ENCODE data around the gene ARFGEF3. TPM values are rescaled to one million over a fixed set of nuclear protein-coding genes. Genes with fewer than 3 reads are reported as not detected.

Gene ARFGEF3
- total RNA-seq, 2 experiments from 2014 or later: 0.07 to 0.15 TPM

DNA sequence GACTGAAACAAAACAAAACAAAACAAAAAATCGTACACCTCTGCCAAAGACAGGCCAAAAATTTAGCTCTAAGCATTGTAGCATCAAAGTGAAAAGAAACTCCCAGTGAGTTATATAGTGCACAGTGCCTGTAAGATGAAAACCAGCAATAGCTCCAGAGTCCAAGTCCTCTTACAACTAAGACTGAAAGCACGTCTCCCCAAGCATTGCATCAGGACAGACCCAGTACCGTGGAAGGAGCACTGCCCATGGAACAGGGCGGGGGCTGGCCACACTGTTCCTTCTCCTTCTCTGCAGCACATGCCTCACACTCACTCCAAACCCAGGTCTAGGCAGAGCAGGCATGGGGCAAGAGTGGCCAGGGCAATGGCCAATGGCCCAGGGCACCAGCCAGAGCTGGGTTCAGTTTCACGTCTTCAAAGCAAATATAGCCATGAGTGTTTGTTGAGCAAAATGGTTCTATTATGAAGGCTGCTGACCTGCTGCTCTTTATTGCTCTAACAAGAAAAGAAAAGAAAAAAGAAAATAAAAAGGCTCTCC is 128.8 kb downstream of the ARFGEF3 start:
- no peak overlapping the region for H3K4me3 Mint-ChIP-seq
- H3K4me1 Mint-ChIP-seq: no peaks in the 10 kb centered on the region
- H3K9me3 Mint-ChIP-seq (ENCODE audit: low read depth): no peaks in the 10 kb centered on the region
- no peaks in the 10 kb centered on the region for H3K36me3 Mint-ChIP-seq
- H3K27me3 Mint-ChIP-seq: no peaks in the 10 kb centered on the region
- no peak for ATAC-seq
- no peak overlapping the region for H3K27ac Mint-ChIP-seq
- CTCF ChIA-PET: interaction anchor here (1.1 kb wide), 1 partner anchor 175 kb away, joined by 9 read pairs; no protein-coding TSS in a partner anchor
- DNase-seq: no peak

DNA sequence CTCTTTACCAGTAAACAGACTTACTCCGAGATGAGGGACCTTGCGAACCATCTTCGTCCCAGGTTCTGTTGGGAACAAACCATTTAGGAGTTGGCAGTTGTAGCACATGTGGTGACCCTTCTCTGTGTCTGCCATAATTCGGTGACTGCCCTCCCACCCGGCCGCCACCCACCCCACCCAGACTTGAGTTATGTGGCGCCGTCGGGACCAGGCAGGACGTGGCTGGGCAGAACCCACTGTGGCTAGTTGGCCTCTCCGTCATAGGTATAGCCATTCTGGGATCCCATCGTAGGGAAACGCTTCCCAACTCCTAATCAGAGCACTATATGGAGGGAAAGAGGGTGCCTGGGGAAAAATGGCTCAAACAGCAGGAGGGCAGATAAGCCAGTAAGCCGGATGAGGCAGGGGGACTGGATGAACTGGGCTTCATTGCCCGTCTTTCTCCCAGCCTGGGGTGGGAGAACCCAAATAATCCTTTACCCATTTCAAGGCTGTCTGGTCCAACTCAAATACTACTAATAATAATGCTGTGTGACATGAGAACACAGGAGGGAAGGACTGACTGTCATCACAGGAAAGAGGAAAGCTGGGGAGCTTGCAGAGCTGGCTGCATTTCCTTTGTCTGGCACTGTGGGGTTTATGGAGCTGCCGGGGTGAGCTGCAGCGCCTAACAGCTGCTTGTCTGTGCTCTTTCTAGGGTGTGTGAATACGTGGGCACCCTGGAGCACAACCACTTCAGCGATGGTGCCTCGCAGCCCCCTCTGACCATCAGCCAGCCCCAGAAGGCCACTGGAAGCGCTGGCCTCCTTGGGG is 129.5 kb downstream of the ARFGEF3 start:
- no peaks in the 10 kb centered on the region for H3K27me3 Mint-ChIP-seq
- H3K4me1 Mint-ChIP-seq: no peaks in the 10 kb centered on the region
- H3K9me3 Mint-ChIP-seq (ENCODE audit: low read depth): no peaks in the 10 kb centered on the region
- CTCF ChIA-PET: interaction anchor here (1.1 kb wide), 1 partner anchor 175 kb away, joined by 9 read pairs; no protein-coding TSS in a partner anchor
- H3K36me3 Mint-ChIP-seq: no peaks in the 10 kb centered on the region
- DNase-seq (no peak), ATAC-seq (no peak)
- no peak overlapping the region for H3K4me3 Mint-ChIP-seq
- H3K27ac Mint-ChIP-seq: no peak overlapping the region

DNA sequence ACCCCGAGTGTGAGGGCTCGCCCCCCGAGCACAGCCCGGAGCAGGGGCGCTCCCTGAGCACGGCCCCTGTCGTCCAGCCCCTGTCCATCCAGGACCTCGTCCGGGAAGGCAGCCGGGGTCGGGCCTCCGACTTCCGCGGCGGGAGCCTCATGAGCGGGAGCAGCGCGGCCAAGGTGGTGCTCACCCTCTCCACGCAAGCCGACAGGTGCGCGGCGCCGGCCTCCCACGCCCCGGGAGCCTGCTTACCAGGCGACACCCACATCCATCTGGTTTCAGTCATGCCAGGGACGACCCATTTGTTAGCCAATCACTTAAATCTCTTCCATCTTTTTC is 130.1 kb downstream of the ARFGEF3 start:
- Mint-ChIP-seq H3K27ac (no peak overlapping the region), H3K4me3 (no peak overlapping the region)
- no peak for ATAC-seq

DNA sequence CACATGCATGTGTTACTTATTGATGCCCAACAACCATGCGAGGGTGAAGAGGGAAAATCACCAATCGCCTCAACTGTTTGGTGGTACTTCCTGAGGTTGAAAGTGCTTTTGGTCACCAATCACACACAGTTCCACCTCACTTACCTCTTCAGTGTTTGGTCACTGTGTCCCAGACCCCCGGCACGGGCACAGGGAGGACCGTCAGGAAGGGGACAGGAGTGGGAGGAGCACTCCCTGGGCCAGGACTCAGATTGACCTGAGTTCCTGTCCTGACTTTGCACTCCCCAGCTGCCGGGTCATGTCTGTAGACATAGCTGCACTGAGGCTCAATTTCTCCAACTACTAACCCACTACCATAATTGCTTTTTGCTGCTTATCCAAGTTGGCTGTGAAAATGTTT is 130.7 kb downstream of the ARFGEF3 start:
- Mint-ChIP-seq H3K4me1 (no peaks in the 10 kb centered on the region), H3K27ac (no peak overlapping the region), H3K27me3 (no peaks in the 10 kb centered on the region), H3K4me3 (no peak overlapping the region), H3K9me3 (ENCODE audit: low read depth) (no peaks in the 10 kb centered on the region), H3K36me3 (no peaks in the 10 kb centered on the region)
- CTCF ChIA-PET: no interaction called here
- ATAC-seq (no peak), DNase-seq (no peak)

More for the DNA sequence above, 130.1 kb downstream of the ARFGEF3 start:
- Mint-ChIP-seq H3K4me1 (no peaks in the 10 kb centered on the region), H3K27me3 (no peaks in the 10 kb centered on the region), H3K36me3 (no peaks in the 10 kb centered on the region), H3K9me3 (ENCODE audit: low read depth) (no peaks in the 10 kb centered on the region)
- CTCF ChIA-PET: no interaction called here
- no peak for DNase-seq

DNA sequence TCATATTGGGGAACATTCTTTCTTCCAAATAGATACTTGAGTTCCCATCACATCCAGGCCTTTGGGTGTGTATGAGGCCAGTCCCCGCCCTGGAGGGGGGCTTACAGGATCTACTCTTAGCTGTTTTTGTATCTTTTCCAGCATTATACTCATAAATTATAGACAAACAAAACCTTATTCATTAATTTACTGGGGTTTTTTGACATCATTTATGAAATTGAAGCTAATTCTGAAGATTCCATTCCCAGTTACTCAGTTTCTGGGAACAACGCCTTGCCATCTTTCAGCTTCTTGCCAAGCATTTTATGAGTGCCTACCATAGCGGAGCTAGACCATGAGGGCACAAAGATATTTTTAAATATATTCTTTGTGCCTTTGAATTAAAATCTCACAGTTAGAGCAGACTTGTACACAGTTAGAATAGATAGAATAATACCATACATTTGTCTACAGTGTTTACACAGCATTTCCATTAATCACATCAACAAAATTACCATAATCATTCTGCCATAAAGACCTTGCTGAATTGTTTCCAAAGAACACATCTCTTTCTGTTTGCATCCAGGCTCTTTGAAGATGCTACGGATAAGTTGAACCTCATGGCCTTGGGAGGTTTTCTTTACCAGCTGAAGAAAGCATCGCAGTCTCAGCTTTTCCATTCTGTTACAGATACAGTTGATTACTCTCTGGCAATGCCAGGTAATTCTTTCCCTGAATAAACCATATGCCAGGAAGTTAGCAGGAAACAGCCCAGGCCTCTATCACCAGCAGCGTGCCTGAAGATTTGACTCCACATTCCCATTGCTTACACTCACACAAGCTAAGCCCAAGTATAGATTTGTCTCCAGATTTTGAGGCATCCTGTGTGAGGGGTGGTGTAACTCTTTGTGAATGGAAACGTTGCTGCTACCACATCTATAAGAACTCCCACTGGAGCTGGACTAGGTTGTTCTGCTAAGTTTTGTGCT is 132.0 kb downstream of the ARFGEF3 start:
- Mint-ChIP-seq H3K4me1 (no peaks in the 10 kb centered on the region), H3K4me3 (no peak overlapping the region), H3K36me3 (no peaks in the 10 kb centered on the region), H3K27ac (no peak overlapping the region), H3K9me3 (ENCODE audit: low read depth) (no peaks in the 10 kb centered on the region), H3K27me3 (peaks cover 4% of the 10 kb centered on the region)
- DNase-seq (no peak), ATAC-seq (no peak)
- CTCF ChIA-PET: no interaction called here

DNA sequence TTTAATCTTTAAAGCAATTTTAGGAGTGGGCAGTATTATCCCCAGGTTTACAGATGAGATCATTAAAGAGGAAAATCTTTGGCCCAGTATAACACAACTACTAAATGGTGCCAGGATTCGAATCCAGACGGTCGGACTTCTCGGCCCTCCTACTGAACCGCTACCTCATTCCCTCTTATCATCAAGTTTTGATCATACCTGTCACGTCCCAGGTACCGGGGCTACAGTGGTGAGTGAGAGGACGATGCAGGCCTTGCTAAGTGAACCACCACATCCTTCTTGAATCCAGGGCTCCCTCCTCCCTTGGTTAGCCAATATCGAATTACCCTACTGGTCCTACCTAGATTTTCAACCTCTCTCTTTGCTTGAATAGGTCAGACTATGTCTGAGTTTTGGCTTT is 134.6 kb downstream of the ARFGEF3 start:
- CTCF ChIA-PET: no interaction called here
- H3K27me3 Mint-ChIP-seq: peaks cover 17% of the 10 kb centered on the region
- no peaks in the 10 kb centered on the region for H3K9me3 Mint-ChIP-seq (ENCODE audit: low read depth)
- DNase-seq (no peak), ATAC-seq (no peak)
- H3K36me3 Mint-ChIP-seq: no peaks in the 10 kb centered on the region
- H3K4me1 Mint-ChIP-seq: no peaks in the 10 kb centered on the region
- no peak overlapping the region for H3K27ac Mint-ChIP-seq
- H3K4me3 Mint-ChIP-seq: no peak overlapping the region

DNA sequence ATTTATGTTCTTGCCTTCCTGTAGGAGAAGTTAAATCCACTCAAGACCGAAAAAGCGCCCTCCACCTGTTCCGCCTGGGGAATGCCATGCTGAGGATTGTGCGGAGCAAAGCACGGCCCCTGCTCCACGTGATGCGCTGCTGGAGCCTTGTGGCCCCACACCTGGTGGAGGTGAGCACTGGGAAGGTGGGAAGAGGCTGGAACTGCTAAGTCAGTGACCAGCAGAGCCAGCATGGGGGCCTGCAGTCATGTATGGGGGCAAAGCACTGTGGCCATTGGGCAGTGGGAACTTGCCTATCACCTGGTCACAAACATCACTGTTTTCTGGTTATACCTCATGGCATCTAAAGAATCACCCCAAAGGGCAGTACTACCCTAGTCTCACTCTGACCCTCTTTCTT is 135.0 kb downstream of the ARFGEF3 start:
- Mint-ChIP-seq H3K36me3 (no peaks in the 10 kb centered on the region), H3K27me3 (peaks cover 20% of the 10 kb centered on the region)

DNA sequence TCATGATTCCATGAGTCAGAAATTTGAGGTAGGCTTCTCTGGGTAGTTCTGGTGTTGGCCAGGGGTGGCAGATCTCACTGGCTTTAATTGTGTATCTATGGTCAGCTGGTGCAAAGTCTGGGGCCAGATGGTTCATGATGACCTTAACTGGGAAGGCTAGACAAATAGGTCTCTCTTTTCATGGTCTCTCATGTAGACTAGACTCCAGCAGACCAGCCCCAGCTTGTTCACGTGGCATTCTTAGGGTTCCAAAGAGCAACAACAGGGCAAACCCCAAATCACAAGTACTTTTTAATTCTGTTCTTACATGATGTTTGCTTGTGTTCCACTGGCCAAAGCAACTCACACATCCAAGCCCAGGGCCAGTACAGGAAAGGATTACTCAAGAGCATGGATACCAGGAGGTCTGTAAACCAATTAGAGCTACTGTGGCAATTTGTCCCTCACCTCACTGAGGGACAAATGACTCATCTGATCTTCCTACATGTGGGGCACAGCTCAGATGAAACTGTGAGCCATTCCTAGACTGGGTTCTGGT is 136.1 kb downstream of the ARFGEF3 start:
- Mint-ChIP-seq H3K27ac (no peak overlapping the region), H3K27me3 (peaks cover 24% of the 10 kb centered on the region), H3K4me3 (no peak overlapping the region), H3K36me3 (no peaks in the 10 kb centered on the region), H3K4me1 (no peaks in the 10 kb centered on the region), H3K9me3 (ENCODE audit: low read depth) (no peaks in the 10 kb centered on the region)
- CTCF ChIA-PET: interaction anchor here (0.9 kb wide), 1 partner anchor 14 kb away, joined by 3 read pairs; no protein-coding TSS in a partner anchor
- ATAC-seq (no peak), DNase-seq (no peak)

More for the DNA sequence above, 135.0 kb downstream of the ARFGEF3 start:
- Mint-ChIP-seq H3K4me1 (no peaks in the 10 kb centered on the region), H3K9me3 (ENCODE audit: low read depth) (no peaks in the 10 kb centered on the region), H3K27ac (no peak overlapping the region), H3K4me3 (no peak overlapping the region)
- CTCF ChIA-PET: no interaction called here
- no peak for ATAC-seq
- no peak for DNase-seq

DNA sequence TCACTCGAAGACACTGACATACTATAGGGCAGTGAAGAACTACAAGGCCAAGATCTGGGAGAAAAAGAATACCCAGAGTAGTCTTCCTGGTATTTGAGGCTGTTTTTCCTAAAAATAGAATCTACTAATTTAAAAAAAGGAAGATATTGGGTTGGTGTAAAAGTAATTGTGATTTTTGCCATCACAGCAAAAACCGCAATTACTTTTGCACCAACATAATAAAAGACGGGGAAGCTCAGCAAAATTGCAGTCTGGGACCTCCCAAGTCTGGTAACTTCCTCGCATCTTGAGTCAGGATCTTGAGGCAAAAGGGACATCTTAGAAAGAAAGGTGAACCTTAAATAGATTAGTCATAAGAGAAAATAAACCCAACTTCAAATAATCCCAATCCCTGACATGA is 138.7 kb downstream of the ARFGEF3 start:
- peaks cover 31% of the 10 kb centered on the region for H3K27me3 Mint-ChIP-seq
- no peak for ATAC-seq
- no peaks in the 10 kb centered on the region for H3K4me1 Mint-ChIP-seq
- no peak overlapping the region for H3K27ac Mint-ChIP-seq
- H3K9me3 Mint-ChIP-seq (ENCODE audit: low read depth): no peaks in the 10 kb centered on the region
- CTCF ChIA-PET: no interaction called here
- DNase-seq: no peak
- no peak overlapping the region for H3K4me3 Mint-ChIP-seq
- H3K36me3 Mint-ChIP-seq: no peaks in the 10 kb centered on the region

DNA sequence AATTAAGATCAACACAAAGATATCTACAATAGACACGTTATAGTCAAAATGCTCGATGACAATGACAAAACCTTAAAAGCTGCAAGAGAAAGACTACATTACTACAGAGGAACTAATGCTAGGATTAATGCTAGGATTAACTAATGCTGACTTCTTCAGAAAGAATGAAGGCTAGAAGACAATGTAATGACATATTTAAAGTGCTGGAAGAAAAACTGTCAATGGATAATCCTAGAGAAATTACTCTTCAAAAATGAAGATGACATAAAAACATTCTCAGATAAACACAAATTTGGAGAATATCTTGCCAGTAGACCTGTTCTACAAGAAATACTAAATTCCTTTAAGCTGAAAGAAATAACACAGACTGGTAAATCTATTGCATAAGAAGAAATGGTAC is 140.8 kb downstream of the ARFGEF3 start:
- CTCF ChIA-PET: interaction anchor here (1.7 kb wide), 1 partner anchor 42 kb away, joined by 3 read pairs; no protein-coding TSS in a partner anchor
- Mint-ChIP-seq H3K9me3 (ENCODE audit: low read depth) (no peaks in the 10 kb centered on the region), H3K27ac (no peak overlapping the region), H3K27me3 (peaks cover 31% of the 10 kb centered on the region), H3K36me3 (no peaks in the 10 kb centered on the region), H3K4me1 (no peaks in the 10 kb centered on the region), H3K4me3 (no peak overlapping the region)
- ATAC-seq (no peak), DNase-seq (no peak)

DNA sequence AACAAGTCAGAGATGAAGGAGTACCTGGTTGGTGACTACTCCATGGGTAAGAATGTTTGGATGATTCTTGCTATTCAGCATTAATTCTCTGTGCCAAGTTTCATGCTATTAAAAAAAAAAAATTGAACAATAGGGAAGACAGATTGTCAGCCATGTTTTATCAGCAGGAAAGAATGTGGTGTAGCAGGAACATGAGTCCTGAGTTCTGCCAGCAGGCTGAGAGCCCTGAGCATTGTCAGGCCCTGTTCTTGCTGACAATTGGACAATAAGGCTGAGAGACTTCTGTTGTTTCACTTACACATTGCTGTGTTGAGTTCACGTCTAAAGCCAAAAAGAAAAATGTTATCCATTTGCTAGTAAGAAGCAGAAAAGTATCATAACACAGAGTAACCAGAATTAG is 145.6 kb downstream of the ARFGEF3 start:
- no peaks in the 10 kb centered on the region for H3K9me3 Mint-ChIP-seq (ENCODE audit: low read depth)
- no peak overlapping the region for H3K27ac Mint-ChIP-seq
- CTCF ChIA-PET: no interaction called here
- H3K36me3 Mint-ChIP-seq: no peaks in the 10 kb centered on the region
- H3K4me1 Mint-ChIP-seq: no peaks in the 10 kb centered on the region
- DNase-seq (no peak), ATAC-seq (no peak)
- H3K4me3 Mint-ChIP-seq: no peak overlapping the region
- H3K27me3 Mint-ChIP-seq: peaks cover 9% of the 10 kb centered on the region

DNA sequence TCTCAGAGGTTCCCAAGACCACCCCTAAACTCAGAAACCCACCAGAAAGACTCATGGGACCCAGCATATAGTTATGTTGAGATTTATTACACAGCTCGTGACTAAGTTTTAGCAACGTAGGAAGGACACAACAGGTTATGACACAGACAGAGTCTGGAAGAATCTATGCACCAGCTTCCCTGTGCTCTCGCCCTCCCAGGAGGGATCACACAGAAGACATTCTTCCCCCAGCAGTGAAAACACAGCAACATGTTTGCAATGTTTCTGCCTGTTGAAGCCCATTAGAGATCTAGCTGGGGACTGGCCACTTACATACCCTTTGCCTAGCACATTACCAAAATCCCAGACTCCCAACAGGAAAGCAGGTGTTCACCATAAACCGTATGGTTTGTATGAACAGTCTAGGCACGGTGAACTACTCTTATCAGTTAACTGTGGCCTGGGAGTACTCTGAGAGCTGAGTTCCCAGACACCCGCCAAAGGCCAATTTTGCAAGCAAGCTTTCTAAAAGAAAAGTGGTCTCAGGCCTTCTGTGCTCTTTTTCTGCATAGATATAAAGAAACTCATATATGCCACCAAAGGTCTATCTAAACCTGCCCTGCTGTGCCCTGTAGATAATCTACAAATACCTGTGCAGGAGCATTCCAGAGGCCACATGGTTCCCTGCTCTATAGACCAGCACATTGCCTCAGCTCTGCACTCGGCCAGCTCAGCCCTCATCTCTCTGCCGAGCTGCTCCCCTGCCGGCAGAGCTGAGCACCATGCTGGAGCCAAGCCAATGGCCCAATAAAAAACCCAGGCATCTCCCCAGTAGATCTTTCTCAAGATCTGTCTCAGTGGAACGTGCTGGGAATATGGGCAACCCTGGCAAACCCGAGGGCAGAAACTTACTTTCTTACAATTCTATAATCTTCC is 146.3 kb downstream of the ARFGEF3 start:
- H3K9me3 Mint-ChIP-seq (ENCODE audit: low read depth): no peaks in the 10 kb centered on the region
- H3K27ac Mint-ChIP-seq: no peak overlapping the region
- no peak for DNase-seq
- no peak overlapping the region for H3K4me3 Mint-ChIP-seq
- H3K4me1 Mint-ChIP-seq: no peaks in the 10 kb centered on the region
- H3K36me3 Mint-ChIP-seq: no peaks in the 10 kb centered on the region
- ATAC-seq: no peak
- H3K27me3 Mint-ChIP-seq: peaks cover 5% of the 10 kb centered on the region
- CTCF ChIA-PET: no interaction called here

DNA sequence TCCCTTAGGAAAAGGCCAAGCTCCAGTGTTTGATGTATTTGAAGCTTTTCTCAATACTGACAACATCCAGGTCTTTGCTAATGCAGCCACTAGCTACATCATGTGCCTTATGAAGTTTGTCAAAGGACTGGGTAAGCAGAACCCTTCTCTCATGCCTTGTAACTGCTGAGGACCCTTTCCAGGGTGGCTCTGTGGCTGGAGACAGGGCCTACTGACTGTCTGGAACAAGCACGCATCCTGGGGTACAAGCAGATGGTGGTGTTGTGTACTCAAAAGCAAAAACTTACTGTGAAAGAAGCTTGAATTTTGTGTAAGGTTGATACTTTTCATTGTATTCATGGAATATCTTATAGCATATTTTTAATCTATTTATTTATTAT is 147.0 kb downstream of the ARFGEF3 start:
- ATAC-seq (no peak), DNase-seq (no peak)
- Mint-ChIP-seq H3K4me3 (no peak overlapping the region), H3K9me3 (ENCODE audit: low read depth) (no peaks in the 10 kb centered on the region), H3K27me3 (peaks cover 7% of the 10 kb centered on the region), H3K4me1 (no peaks in the 10 kb centered on the region), H3K36me3 (no peaks in the 10 kb centered on the region), H3K27ac (no peak overlapping the region)
- CTCF ChIA-PET: no interaction called here
